ENCODE measurements around the gene YARS1. TPM values are rescaled to one million over a fixed set of nuclear protein-coding genes. Genes with fewer than 3 reads are reported as not detected.
A peak's percentile ranks its signal among the peaks of the same experiment; 100 is the strongest.

Gene YARS1
- total RNA-seq, 1 experiment from 2014 or later = 194 TPM

DNA sequence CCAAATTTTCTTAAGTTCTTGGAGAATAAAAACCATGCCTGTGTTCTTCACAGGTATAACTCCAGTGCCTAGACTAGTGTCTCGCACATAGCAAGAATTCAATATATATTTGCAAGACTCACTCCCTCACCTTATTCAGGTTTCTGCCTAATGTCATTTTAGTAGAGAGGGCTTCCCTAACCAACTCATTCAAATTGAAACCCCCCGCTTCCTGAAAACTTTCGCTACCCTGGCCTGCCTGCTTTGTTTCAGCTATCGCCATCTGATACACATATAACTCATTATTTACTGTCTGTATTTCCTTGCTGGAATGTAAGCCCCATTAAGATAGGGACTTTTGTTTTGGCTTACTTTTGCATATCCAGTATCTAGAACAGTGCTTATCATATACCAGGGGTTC, 8.6 kb downstream of the YARS1 start:
- no peak overlapping the region for H4K5ac ChIP-seq (ENCODE audit: insufficient read length, low read depth, low read length)
- no peaks in the 10 kb centered on the region for H3K9me3 ChIP-seq (ENCODE audit: control insufficient read depth, low read depth, low read length)
- Mint-ChIP-seq H3K9me3 (peaks cover 0 to 4% of the 10 kb centered on the region in 2 experiments; a peak in 4 of 5 replicates), H3K27ac (peak overlapping the region in 1 of 3 experiments; percentile 62; a peak in 2 of 7 replicates), H3K4me3 (no peak overlapping the region), H3K4me1 (peaks cover 23 to 28% of the 10 kb centered on the region in 2 experiments), H3K36me3 (ENCODE audit: insufficient read depth in 1 of 3, low read depth in 3 of 3) (peaks cover 77 to 84% (median 84%) of the 10 kb centered on the region in 3 experiments), H3K27me3 (ENCODE audit: low read depth) (no peaks in the 10 kb centered on the region)
- no peak overlapping the region for H3K14ac ChIP-seq (ENCODE audit: insufficient read depth, low read length)
- peaks cover 16% of the 10 kb centered on the region; the same call in 1 of the 2 replicates for H3K79me2 ChIP-seq (ENCODE audit: insufficient read depth, low read length)
- H3K27ac ChIP-seq (ENCODE audit: insufficient read length, low read depth, low read length) = no peak overlapping the region
- H2BK20ac ChIP-seq (ENCODE audit: low read depth, low read length, poor library complexity, severe bottlenecking) = no peak overlapping the region
- H3K79me1 ChIP-seq (ENCODE audit: insufficient read depth, low read depth, low read length, poor library complexity, severe bottlenecking) = peaks cover 11% of the 10 kb centered on the region
- no peak overlapping the region for H2BK15ac ChIP-seq (ENCODE audit: low read depth, low read length)
- no peak overlapping the region for H2AFZ ChIP-seq (ENCODE audit: low read length)
- no peak overlapping the region for H3K23ac ChIP-seq (ENCODE audit: insufficient read length, low read depth, low read length)
- no peak overlapping the region for H2BK12ac ChIP-seq (ENCODE audit: insufficient read length, low read depth, low read length)
- no peak overlapping the region for H2AK5ac ChIP-seq (ENCODE audit: insufficient read length, low read length)
- H3K4ac ChIP-seq (ENCODE audit: low read depth, low read length) = no peak overlapping the region
- H3K56ac ChIP-seq (ENCODE audit: insufficient read length, low read depth, low read length) = no peak overlapping the region
- no CpG with 5 or more reads among the region's 4 CpGs for WGBS (ENCODE audit: extremely low coverage, insufficient read length, low lambda C conversion rate)
- TF ChIP-seq, protein P1, sequence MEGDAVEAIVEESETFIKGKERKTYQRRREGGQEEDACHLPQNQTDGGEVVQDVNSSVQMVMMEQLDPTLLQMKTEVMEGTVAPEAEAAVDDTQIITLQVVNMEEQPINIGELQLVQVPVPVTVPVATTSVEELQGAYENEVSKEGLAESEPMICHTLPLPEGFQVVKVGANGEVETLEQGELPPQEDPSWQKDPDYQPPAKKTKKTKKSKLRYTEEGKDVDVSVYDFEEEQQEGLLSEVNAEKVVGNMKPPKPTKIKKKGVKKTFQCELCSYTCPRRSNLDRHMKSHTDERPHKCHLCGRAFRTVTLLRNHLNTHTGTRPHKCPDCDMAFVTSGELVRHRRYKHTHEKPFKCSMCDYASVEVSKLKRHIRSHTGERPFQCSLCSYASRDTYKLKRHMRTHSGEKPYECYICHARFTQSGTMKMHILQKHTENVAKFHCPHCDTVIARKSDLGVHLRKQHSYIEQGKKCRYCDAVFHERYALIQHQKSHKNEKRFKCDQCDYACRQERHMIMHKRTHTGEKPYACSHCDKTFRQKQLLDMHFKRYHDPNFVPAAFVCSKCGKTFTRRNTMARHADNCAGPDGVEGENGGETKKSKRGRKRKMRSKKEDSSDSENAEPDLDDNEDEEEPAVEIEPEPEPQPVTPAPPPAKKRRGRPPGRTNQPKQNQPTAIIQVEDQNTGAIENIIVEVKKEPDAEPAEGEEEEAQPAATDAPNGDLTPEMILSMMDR (conservative IDR thresholded peaks at IDR 0.05) = no peak
- no peak overlapping the region for H4K91ac ChIP-seq (ENCODE audit: insufficient read length, low read depth, low read length)
- H3K9ac ChIP-seq (ENCODE audit: extremely low read depth, insufficient read length, low read length) = no peak overlapping the region
- DNase-seq = no peak
- no peak overlapping the region for H2BK120ac ChIP-seq (ENCODE audit: low read depth, low read length, poor library complexity, severe bottlenecking)
- no peaks in the 10 kb centered on the region for H3K23me2 ChIP-seq (ENCODE audit: insufficient read length, low read depth, low read length, poor library complexity, severe bottlenecking)
- no peak overlapping the region for H3K4me2 ChIP-seq (ENCODE audit: insufficient read depth, insufficient read length, low read length)
- H4K8ac ChIP-seq (replicated peaks; ENCODE audit: insufficient read length, low read depth, low read length) = no peak overlapping the region
- no peaks in the 10 kb centered on the region for H3K27me3 ChIP-seq (ENCODE audit: insufficient read depth, low read length)
- no peak overlapping the region for H2BK5ac ChIP-seq (ENCODE audit: insufficient read length, low read length)
- no peaks in the 10 kb centered on the region for H4K20me1 ChIP-seq (ENCODE audit: control insufficient read depth, insufficient read depth, insufficient read length)
- H3K18ac ChIP-seq (ENCODE audit: insufficient read length, low read depth, low read length) = no peak overlapping the region
- H3K4me1 ChIP-seq (ENCODE audit: insufficient read depth, low read length) = no peaks in the 10 kb centered on the region; the same call in 1 of the 2 replicates
- no peak overlapping the region for H3T11ph ChIP-seq (ENCODE audit: low read length)
